Choroid plexus epithelial cell (primary cell): ENCODE results near the gene MLXIPL.
A peak's percentile ranks its signal among the peaks of the same experiment; 100 is the strongest.
"Not testable (repeated sequence)": the region's sequence is repeated elsewhere in the genome, so short reads cannot be mapped to it uniquely, and the experiment has no call there.

Source experiments
- DNase-seq: peaks from one replicate; pipeline ENCODE4 v3.0.0-alpha.2; 2010; ENCODE audit warnings: low read depth
- H3K4me3 ChIP-seq: 2 replicates; pipeline ENCODE4 v1.5.1; 2011; ENCODE audit warnings: low read depth, mild to moderate bottlenecking, control low read depth, low read length, moderate library complexity
- TF ChIP-seq, protein P1 (sequence below): conservative IDR thresholded peaks from 2 replicates; pipeline ENCODE4 v1.5.1; 2011; ENCODE audit warnings: low read depth, mild to moderate bottlenecking, control low read depth, inconsistent platforms, low read length, moderate library complexity

Gene MLXIPL

GRCh38 chr7:73582664-73583202 lies 41.6 kb downstream of the MLXIPL start:
- H3K4me3 ChIP-seq = no peak overlapping the region
- TF ChIP-seq, protein P1, sequence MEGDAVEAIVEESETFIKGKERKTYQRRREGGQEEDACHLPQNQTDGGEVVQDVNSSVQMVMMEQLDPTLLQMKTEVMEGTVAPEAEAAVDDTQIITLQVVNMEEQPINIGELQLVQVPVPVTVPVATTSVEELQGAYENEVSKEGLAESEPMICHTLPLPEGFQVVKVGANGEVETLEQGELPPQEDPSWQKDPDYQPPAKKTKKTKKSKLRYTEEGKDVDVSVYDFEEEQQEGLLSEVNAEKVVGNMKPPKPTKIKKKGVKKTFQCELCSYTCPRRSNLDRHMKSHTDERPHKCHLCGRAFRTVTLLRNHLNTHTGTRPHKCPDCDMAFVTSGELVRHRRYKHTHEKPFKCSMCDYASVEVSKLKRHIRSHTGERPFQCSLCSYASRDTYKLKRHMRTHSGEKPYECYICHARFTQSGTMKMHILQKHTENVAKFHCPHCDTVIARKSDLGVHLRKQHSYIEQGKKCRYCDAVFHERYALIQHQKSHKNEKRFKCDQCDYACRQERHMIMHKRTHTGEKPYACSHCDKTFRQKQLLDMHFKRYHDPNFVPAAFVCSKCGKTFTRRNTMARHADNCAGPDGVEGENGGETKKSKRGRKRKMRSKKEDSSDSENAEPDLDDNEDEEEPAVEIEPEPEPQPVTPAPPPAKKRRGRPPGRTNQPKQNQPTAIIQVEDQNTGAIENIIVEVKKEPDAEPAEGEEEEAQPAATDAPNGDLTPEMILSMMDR = no peak
- no peak for DNase-seq

GRCh38 chr7:73581006-73581405 lies 43.3 kb downstream of the MLXIPL start:
- not testable (repeated sequence) for H3K4me3 ChIP-seq, DNase-seq

- peak; percentile 99 for DNase-seq
- H3K4me3 ChIP-seq = peak within 1 kb of the TSS; percentile 86
- TF ChIP-seq, protein P1 = peak; percentile 37
Observed at GRCh38 chr7:73578342-73579128, 45.8 kb downstream of the MLXIPL start, which contains the start of gene TBL2. TSS of gene TBL2 (minus strand) at chr7:73578579. CDS start at chr7:73578549, 30 bp downstream.

DNA sequence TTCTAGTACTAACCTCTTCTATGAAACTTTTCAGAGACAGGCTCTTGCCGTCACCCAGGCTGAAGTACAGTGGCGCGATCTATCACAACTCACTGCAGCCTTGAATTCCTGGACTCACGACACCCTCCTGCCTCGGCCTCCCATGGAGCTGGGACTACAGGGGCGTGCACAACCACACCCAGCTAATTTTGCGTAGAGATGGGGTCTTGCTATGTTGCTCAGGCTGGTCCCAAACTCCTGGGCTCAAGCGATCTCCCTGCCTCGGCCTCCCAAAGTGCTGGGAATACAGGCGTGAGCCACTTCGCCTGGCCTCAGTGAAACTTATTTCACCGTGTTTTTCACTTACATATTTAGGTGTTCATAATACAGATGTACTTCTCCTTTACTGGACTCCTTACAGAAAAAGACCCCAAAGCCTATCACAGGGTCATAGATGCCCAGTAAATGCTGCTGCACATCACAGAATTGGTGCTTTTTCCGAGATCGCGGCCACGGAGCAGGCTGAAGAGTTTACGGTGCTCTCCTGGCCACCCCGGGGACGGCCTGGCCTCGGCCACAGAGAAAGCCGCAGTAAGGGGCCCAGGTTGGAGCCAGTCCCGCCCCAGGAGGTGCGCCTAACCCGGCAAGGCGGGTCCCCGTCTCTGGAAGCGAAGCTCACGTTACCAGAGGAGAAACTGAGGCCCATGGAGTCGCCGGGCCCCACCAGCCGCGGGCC lies 46.5 kb downstream of the MLXIPL start:
- H3K4me3 ChIP-seq = peak overlapping the region; percentile 86
- TF ChIP-seq, protein P1 = no peak
- DNase-seq = peak; percentile 35

- TF ChIP-seq, protein P1 = no peak
- no peak overlapping the region for H3K4me3 ChIP-seq
- DNase-seq = no peak
Observed at GRCh38 chr7:73573791-73574190, 50.5 kb downstream of the MLXIPL start.

DNA sequence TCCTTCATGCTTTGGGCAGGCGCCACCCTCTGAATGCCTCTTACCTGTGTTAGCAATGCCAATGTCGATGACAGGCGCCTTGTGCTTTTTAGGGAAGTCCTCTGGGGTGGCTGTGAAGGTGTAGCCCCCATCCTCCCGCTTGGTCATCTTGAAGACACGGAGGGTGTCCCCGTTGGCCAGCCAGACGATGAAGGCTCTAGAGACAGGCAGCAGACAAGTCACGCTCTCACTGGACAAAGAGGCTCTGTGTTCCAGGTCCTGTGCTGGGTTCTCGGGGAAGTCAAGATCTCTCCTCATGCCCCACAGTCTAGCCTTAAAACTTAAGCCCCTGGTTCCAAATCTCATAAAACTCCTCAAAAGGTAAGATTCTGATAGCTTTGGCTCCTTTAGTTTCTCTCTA lies 51.0 kb downstream of the MLXIPL start:
- TF ChIP-seq, protein P1 = no peak
- no peak overlapping the region for H3K4me3 ChIP-seq
- no peak for DNase-seq

DNA sequence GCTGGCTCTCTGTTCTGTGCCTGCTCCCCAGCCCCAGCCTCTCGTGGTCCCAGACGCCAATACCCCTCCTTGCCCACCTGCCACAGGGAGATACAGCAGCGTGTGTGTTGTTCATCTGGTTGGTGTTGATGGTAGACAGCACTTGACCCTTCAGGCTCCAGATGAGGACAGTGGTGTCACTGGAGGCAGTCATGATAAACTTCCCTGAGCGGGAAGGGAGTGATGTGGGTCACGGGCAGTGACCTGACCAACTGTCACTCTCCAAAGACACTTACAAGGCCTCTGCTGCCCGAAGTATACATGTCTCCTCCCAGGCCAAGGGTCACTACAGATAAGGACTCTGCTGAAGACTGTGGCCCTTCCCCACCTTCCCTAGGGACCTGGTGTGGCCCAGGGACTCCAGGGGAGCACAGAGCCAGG lies 51.5 kb downstream of the MLXIPL start:
- DNase-seq = no peak
- TF ChIP-seq, protein P1 = no peak
- H3K4me3 ChIP-seq = no peak overlapping the region
